AG04450 (cell line): ENCODE data around the gene PKN2. TPM values are rescaled to one million over a fixed set of nuclear protein-coding genes. Genes with fewer than 3 reads are reported as not detected.

Experiments
- CTCF ChIA-PET: fragments of 300-600, 350-600 bp; formaldehyde crosslinking; extraction: SDS; loops from one replicate; lab custom pipeline; 2022; ENCODE audit warnings: antibody characterized with exemption, inconsistent platforms; lab: Charles Lee
- POLR2A ChIA-PET: fragments of 350-600 bp; formaldehyde crosslinking; extraction: SDS; loops from one replicate; lab custom pipeline; 2021; ENCODE audit warnings: antibody characterized with exemption, inconsistent platforms; lab: Yijun Ruan, JAX
- DNase-seq: peaks from one replicate; pipeline ENCODE4 v3.0.0-alpha.2; 2011; ENCODE audit warnings: low read depth, low spot score
- H3K27ac ChIP-seq: one replicate; pipeline ENCODE4 v1.5.1; 2012; ENCODE audit warnings: low read depth, low read length, control low read depth
- H3K27me3 ChIP-seq: one replicate; pipeline ENCODE4 v1.6.0; 2012; ENCODE audit warnings: low read length; ENCODE audit not compliant: control insufficient read depth, insufficient read depth
- H3K4me3 ChIP-seq: 2 replicates; pipeline ENCODE4 v1.5.1; 2011; ENCODE audit warnings: mild to moderate bottlenecking, low read depth, low read length, control low read depth
- H3K9me3 ChIP-seq: 2 replicates; pipeline ENCODE4 v1.5.1; 2012; ENCODE audit warnings: low read length; ENCODE audit not compliant: control insufficient read depth, insufficient read depth
- CTCF ChIP-seq: IDR thresholded peaks from 2 replicates; pipeline ENCODE4 v1.5.1; 2011; ENCODE audit warnings: low read depth, low read length, control low read depth, inconsistent platforms
- polyA plus RNA-seq: library from polyadenylated mRNA; depleted of rRNA; stranded (reverse); fragments of >200 nt; gene quantifications from 2 replicates; pipeline ENCODE4 v1.2.3, GENCODE V29; 2011

Gene PKN2
- polyA plus RNA-seq, 1 experiment, result 35.9 TPM

DNA sequence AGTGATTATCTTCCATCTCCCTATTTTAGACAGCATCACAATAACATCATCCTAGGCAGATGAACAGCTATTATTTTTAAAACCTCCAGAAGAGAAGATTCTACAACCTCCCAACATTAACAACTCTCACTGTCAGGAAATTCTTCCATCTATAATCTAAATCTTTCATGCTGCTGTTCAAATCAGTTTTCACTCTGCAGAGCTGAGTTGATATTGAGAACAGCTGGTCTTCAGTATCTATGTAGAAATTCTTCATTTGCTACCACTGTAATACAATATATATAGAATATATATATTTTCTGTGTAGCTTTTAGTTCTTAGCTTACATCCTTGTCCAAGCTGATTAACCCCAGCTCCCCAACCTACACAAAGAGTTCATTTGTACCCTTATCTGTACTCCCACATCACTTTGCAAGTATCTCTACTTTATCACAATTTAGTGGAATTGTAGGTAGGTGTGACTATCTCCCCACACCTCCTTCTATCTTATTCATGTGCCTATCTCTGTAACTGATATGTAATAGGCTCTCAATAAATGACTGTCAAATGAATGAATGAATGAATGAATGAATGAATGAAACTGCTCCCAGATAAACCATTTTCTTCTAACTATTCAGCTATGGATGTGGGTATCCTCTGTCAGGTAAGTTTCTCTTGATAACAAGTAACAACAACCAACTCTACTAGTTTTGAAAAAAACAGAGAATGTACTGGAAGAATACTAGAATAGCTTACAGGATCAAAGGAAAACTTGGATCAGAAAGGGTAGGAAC lies 37.4 kb upstream of the PKN2 start:
- ChIA-PET POLR2A (interaction anchor here (0.7 kb wide), 1 partner anchor 49 kb away, joined by 4 read pairs; no protein-coding TSS in a partner anchor), CTCF (interaction anchor here (1.1 to 3.5 kb wide), 2 partner anchors 9 to 230 kb away, joined by 5 to 25 read pairs; no protein-coding TSS in a partner anchor)
- H3K27ac ChIP-seq, result no peak overlapping the region
- no peak for DNase-seq
- no peak for TF ChIP-seq CTCF
- H3K4me3 ChIP-seq, result no peak overlapping the region
- no peaks in the 10 kb centered on the region for H3K27me3 ChIP-seq
- no peaks in the 10 kb centered on the region for H3K9me3 ChIP-seq

DNA sequence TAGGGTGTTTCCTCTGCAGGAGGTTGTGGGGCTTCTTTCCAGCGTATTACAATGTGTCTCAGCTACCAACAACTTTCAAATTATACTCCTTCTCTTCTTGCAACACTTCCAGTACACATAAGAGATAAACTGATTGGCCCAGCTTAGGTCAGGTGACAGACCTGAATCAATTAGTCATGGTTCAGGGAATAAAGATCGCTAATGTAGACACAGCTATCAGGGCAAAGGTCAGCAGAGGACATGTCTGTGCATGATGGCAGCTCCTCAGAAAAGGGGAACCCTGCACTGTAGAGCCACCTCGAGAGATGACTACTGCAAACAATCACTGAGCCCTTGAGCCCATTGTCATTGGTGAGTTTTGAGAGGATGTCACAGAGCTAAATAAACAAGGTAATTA lies 36.8 kb upstream of the PKN2 start:
- TF ChIP-seq CTCF, result no peak
- no peaks in the 10 kb centered on the region for H3K27me3 ChIP-seq
- H3K27ac ChIP-seq, result no peak overlapping the region
- no peak for DNase-seq
- ChIA-PET POLR2A (interaction anchor here (0.7 kb wide), 1 partner anchor 48 kb away, joined by 4 read pairs; no protein-coding TSS in a partner anchor), CTCF (interaction anchor here (1.1 to 3.5 kb wide), 2 partner anchors 9 to 229 kb away, joined by 5 to 25 read pairs; no protein-coding TSS in a partner anchor)
- H3K9me3 ChIP-seq, result no peaks in the 10 kb centered on the region
- no peak overlapping the region for H3K4me3 ChIP-seq

- no peaks in the 10 kb centered on the region for H3K9me3 ChIP-seq
- ChIA-PET POLR2A (interaction anchor here (0.7 kb wide), 1 partner anchor 48 kb away, joined by 4 read pairs; no protein-coding TSS in a partner anchor), CTCF (interaction anchor here (0.6 to 3.5 kb wide), 3 partner anchors 8 to 287 kb away, joined by 3 to 25 read pairs (median 6); no protein-coding TSS in a partner anchor)
- no peak overlapping the region for H3K4me3 ChIP-seq
- TF ChIP-seq CTCF, result no peak
- DNase-seq, result no peak
- H3K27me3 ChIP-seq, result no peaks in the 10 kb centered on the region
- no peak overlapping the region for H3K27ac ChIP-seq
Measured at GRCh38 chr1:88647749-88648415, 36.2 kb upstream of the PKN2 start.

DNA sequence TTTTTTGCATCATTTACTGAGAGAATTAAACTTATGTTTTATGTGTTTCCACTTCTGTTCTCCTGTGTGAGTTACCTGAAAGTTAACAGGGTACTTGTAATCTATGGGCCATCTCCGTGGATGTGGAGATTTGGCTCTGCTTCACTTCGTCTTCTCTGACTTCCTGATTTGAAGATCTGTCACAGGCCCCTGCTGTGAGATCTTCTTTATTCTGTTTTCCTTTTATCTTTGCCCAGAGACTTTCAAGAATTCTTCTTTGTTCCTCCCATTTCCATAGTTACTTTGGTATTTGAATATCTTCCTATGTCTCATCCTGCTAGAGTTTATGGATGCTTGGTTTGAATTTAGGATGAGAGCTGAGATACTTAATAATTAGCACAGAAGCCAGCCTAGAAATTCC lies 35.4 kb upstream of the PKN2 start:
- Histone ChIP-seq H3K27ac (no peak overlapping the region), H3K4me3 (no peak overlapping the region), H3K27me3 (no peaks in the 10 kb centered on the region), H3K9me3 (no peaks in the 10 kb centered on the region)
- CTCF ChIA-PET, result no interaction called here
- no peak for DNase-seq
- TF ChIP-seq CTCF, result no peak
- POLR2A ChIA-PET, result no interaction called here

- Histone ChIP-seq H3K27ac (no peak overlapping the region), H3K27me3 (no peaks in the 10 kb centered on the region), H3K4me3 (no peak overlapping the region), H3K9me3 (no peaks in the 10 kb centered on the region)
- POLR2A ChIA-PET, result no interaction called here
- CTCF ChIA-PET, result no interaction called here
- no peak for DNase-seq
- TF ChIP-seq CTCF, result no peak
Measured at GRCh38 chr1:88649932-88650331, 34.1 kb upstream of the PKN2 start.
